GM19468 (cell line): ENCODE data around the gene TBCEL.
"Not testable (repeated sequence)": the region's sequence is repeated elsewhere in the genome, so short reads cannot be mapped to it uniquely, and the experiment has no call there.

Source experiments
- ATAC-seq: cut with Tn5 transposase; IDR thresholded peaks from one replicate; pipeline ENCODE4 v1.9.1; 2021; ENCODE audit warnings: mild to moderate bottlenecking, moderate library complexity, moderate number of reproducible peaks; ENCODE audit not compliant: unreplicated experiment; ENCODE audit errors: extremely low read depth

TBCEL gene

GRCh38 chr11:121023848-121024751, at the start of gene TBCEL:
Gene TBCEL, plus strand, starts transcription at chr11:121024102. Its CDS starts 21,589 bp downstream, at chr11:121045691.
- peak; percentile 90 for ATAC-seq

- no peak for ATAC-seq
These were observed 49.4 kb upstream of the TBCEL start for GRCh38 chr11:120974466-120974865.

GRCh38 chr11:120974965-120975364, 48.9 kb upstream of the TBCEL start:
- ATAC-seq: no peak

GRCh38 chr11:120977266-120978137, 46.4 kb upstream of the TBCEL start:
- ATAC-seq: no peak

- no peak for ATAC-seq
These were observed 45.2 kb upstream of the TBCEL start for GRCh38 chr11:120978701-120979100.

- ATAC-seq: peak; percentile 56
These were observed 38.0 kb upstream of the TBCEL start for GRCh38 chr11:120985718-120986569.

GRCh38 chr11:120988603-120989002, 35.3 kb upstream of the TBCEL start:
- no peak for ATAC-seq

- ATAC-seq: no peak
These were observed 31.8 kb upstream of the TBCEL start for GRCh38 chr11:120991830-120992686.

GRCh38 chr11:120994091-120994859, 29.6 kb upstream of the TBCEL start:
- no peak for ATAC-seq

- no peak for ATAC-seq
These were observed 28.7 kb upstream of the TBCEL start for GRCh38 chr11:120995184-120995583.

GRCh38 chr11:120996973-120997372, 26.9 kb upstream of the TBCEL start:
- no peak for ATAC-seq

GRCh38 chr11:120998581-120998980, 25.3 kb upstream of the TBCEL start:
- ATAC-seq: no peak

GRCh38 chr11:121004206-121004840, 19.6 kb upstream of the TBCEL start:
- ATAC-seq: no peak

GRCh38 chr11:121006922-121007321, 17.0 kb upstream of the TBCEL start:
- ATAC-seq: no peak

GRCh38 chr11:121008551-121008950, 15.4 kb upstream of the TBCEL start:
- no peak for ATAC-seq

GRCh38 chr11:121012091-121012490, 11.8 kb upstream of the TBCEL start:
- ATAC-seq: no peak

GRCh38 chr11:121018746-121019145, 5.2 kb upstream of the TBCEL start:
- ATAC-seq: no peak

- ATAC-seq: not testable (repeated sequence)
These were observed 2.2 kb upstream of the TBCEL start for GRCh38 chr11:121021718-121022117.
